ENCODE data around the gene UBR2. TPM values are rescaled to one million over a fixed set of nuclear protein-coding genes. Genes with fewer than 3 reads are reported as not detected.
A peak's percentile ranks its signal among the peaks of the same experiment; 100 is the strongest.
"Not testable (repeated sequence)": the region's sequence is repeated elsewhere in the genome, so short reads cannot be mapped to it uniquely, and the experiment has no call there.

The UBR2 gene
- polyA plus RNA-seq, 1 donor from 2014 or later: 11.6 TPM

- no peaks in the 10 kb centered on the region for H3K36me3 Mint-ChIP-seq
- peak overlapping the region in 3 of 4 donors; percentile 18 to 97 (median 95) for H3K4me3 Mint-ChIP-seq
- H3K4me1 Mint-ChIP-seq: peaks cover 30 to 34% (median 31%) of the 10 kb centered on the region in 3 donors
- no peaks in the 10 kb centered on the region for H3K9me3 Mint-ChIP-seq
- H3K27ac Mint-ChIP-seq: peak overlapping the region; percentile 24 to 53 (median 45)
- H3K27me3 Mint-ChIP-seq: no peaks in the 10 kb centered on the region
Measured at GRCh38 chr6:42566614-42567208, 2.9 kb downstream of the UBR2 start.

DNA sequence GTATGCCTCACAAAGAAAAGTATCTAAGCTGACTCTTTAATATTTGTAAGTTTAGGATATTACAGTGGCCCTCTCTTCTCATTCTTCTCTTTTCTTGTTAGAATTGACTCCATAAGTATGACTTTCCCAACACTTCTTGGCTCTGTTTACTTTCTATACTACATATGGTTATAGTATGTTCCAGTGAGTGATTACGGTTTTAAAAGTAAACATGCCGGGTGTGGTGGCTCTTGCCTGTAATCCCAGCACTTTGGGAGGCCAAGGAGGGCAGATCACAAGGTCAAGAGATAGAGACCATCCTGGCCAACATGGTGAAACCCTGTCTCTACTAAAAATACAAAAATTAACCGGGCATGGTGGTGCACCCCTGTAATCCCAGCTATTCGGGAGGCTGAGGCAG lies 3.4 kb downstream of the UBR2 start:
- Mint-ChIP-seq H3K4me1 (peaks cover 32 to 37% (median 35%) of the 10 kb centered on the region in 3 donors), H3K27ac (peak overlapping the region; percentile 24 to 53 (median 45))

GRCh38 chr6:42569102-42570028 lies 5.5 kb downstream of the UBR2 start:
- no peaks in the 10 kb centered on the region for H3K27me3 Mint-ChIP-seq
- peak overlapping the region; percentile 17 to 76 (median 39) for H3K27ac Mint-ChIP-seq
- H3K4me1 Mint-ChIP-seq: peaks cover 39 to 43% (median 42%) of the 10 kb centered on the region in 3 donors
- H3K9me3 Mint-ChIP-seq: no peaks in the 10 kb centered on the region
- H3K36me3 Mint-ChIP-seq: no peaks in the 10 kb centered on the region
- H3K4me3 Mint-ChIP-seq: peak overlapping the region in 2 of 4 donors; percentile 11 to 28

More for the DNA sequence above, 3.4 kb downstream of the UBR2 start:
- H3K36me3 Mint-ChIP-seq, H3K27me3 Mint-ChIP-seq, H3K9me3 Mint-ChIP-seq: not testable (repeated sequence)
- peak overlapping the region in 2 of 4 donors; percentile 18 to 95 for H3K4me3 Mint-ChIP-seq

- H3K9me3 Mint-ChIP-seq: no peaks in the 10 kb centered on the region
- peaks cover 35 to 41% (median 36%) of the 10 kb centered on the region in 3 donors for H3K4me1 Mint-ChIP-seq
- peaks cover 2% of the 10 kb centered on the region for H3K36me3 Mint-ChIP-seq
- no peaks in the 10 kb centered on the region for H3K27me3 Mint-ChIP-seq
- H3K27ac Mint-ChIP-seq: peak overlapping the region; percentile 37 to 83 (median 48)
- H3K4me3 Mint-ChIP-seq: peak overlapping the region in 3 of 4 donors; percentile 3 to 79 (median 19)
Measured at GRCh38 chr6:42571611-42572342, 7.9 kb downstream of the UBR2 start.

GRCh38 chr6:42572523-42572922 lies 8.7 kb downstream of the UBR2 start:
- H3K9me3 Mint-ChIP-seq: no peaks in the 10 kb centered on the region
- H3K4me1 Mint-ChIP-seq: peaks cover 30 to 38% (median 30%) of the 10 kb centered on the region in 3 donors
- H3K27ac Mint-ChIP-seq: peak overlapping the region; percentile 37 to 87 (median 48)
- H3K27me3 Mint-ChIP-seq: no peaks in the 10 kb centered on the region
- H3K4me3 Mint-ChIP-seq: peak overlapping the region; percentile 3 to 79 (median 18)
- peaks cover 2% of the 10 kb centered on the region for H3K36me3 Mint-ChIP-seq

- H3K27me3 Mint-ChIP-seq, H3K36me3 Mint-ChIP-seq, H3K9me3 Mint-ChIP-seq: not testable (repeated sequence)
- peak overlapping the region in 1 of 4 donors; percentile 17 for H3K4me3 Mint-ChIP-seq
- peak overlapping the region in 1 of 3 donors; percentile 79 for H3K27ac Mint-ChIP-seq
- H3K4me1 Mint-ChIP-seq: peaks cover 27 to 45% (median 29%) of the 10 kb centered on the region in 3 donors
Measured at GRCh38 chr6:42576538-42576937, 12.7 kb downstream of the UBR2 start.

- Mint-ChIP-seq H3K27ac (no peak overlapping the region), H3K4me3 (no peak overlapping the region), H3K27me3 (no peaks in the 10 kb centered on the region), H3K36me3 (peaks cover 5% of the 10 kb centered on the region), H3K9me3 (no peaks in the 10 kb centered on the region), H3K4me1 (peaks cover 2 to 8% (median 5%) of the 10 kb centered on the region in 3 donors)
Measured at GRCh38 chr6:42598300-42598699, 34.5 kb downstream of the UBR2 start.

DNA sequence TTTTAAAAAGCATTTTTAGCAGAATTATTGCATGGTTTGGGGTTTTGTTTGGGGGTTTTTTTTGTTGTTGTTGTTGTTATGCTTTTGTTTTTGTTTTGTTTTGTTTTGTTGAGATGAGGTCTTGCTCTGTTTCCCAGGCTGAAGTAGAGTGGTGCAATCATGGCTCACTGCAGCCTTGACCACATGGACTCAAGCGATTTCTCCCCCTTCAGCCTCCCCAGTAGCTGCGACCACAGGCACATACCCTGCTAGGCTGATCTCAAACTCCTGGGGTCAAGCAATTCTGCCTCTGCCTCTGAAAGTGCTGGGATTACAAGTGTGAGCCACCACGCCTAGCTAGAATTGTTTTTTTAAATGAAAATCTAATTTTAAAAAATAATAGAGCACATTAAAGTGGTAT lies 35.7 kb downstream of the UBR2 start:
- peaks cover 0 to 13% (median 5%) of the 10 kb centered on the region in 3 donors for H3K4me1 Mint-ChIP-seq
- no peak overlapping the region for H3K27ac Mint-ChIP-seq
- H3K9me3 Mint-ChIP-seq: no peaks in the 10 kb centered on the region
- H3K4me3 Mint-ChIP-seq: no peak overlapping the region
- no peaks in the 10 kb centered on the region for H3K27me3 Mint-ChIP-seq
- H3K36me3 Mint-ChIP-seq: peaks cover 5% of the 10 kb centered on the region

- H3K27me3 Mint-ChIP-seq: no peaks in the 10 kb centered on the region
- H3K27ac Mint-ChIP-seq: no peak overlapping the region
- H3K4me3 Mint-ChIP-seq: no peak overlapping the region
- H3K36me3 Mint-ChIP-seq: no peaks in the 10 kb centered on the region
- H3K9me3 Mint-ChIP-seq: no peaks in the 10 kb centered on the region
- peaks cover 0 to 8% (median 4%) of the 10 kb centered on the region in 3 donors for H3K4me1 Mint-ChIP-seq
Measured at GRCh38 chr6:42604150-42604549, 40.3 kb downstream of the UBR2 start.

DNA sequence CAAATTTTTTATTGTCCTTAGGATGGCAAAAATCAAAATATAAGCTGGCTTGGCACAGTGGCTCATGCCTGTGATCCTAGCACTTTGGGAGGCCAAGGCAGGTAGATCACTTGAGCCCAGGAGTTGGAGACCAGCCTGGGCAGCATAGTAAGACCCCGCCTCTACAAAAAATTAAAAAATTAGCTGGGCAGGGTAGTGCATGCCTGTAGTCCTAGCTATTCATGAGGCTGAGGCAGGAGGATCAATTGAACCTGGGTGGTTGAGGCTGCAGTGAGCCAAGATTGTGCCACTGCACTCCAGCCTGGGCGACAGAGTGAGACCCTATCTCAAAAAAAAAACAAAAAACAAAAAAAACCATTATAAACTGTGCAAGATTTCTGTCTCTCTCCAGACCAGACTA lies 40.9 kb downstream of the UBR2 start:
- not testable (repeated sequence) for H3K36me3 Mint-ChIP-seq, H3K27ac Mint-ChIP-seq, H3K4me1 Mint-ChIP-seq

GRCh38 chr6:42610416-42610815 lies 46.6 kb downstream of the UBR2 start:
- Mint-ChIP-seq H3K4me1 (peaks cover 0 to 1% (median 0%) of the 10 kb centered on the region in 3 donors), H3K9me3 (no peaks in the 10 kb centered on the region), H3K4me3 (no peak overlapping the region), H3K27ac (no peak overlapping the region), H3K27me3 (no peaks in the 10 kb centered on the region), H3K36me3 (no peaks in the 10 kb centered on the region)

More for the DNA sequence above, 40.9 kb downstream of the UBR2 start:
- not testable (repeated sequence) for H3K27me3 Mint-ChIP-seq, H3K4me3 Mint-ChIP-seq, H3K9me3 Mint-ChIP-seq

DNA sequence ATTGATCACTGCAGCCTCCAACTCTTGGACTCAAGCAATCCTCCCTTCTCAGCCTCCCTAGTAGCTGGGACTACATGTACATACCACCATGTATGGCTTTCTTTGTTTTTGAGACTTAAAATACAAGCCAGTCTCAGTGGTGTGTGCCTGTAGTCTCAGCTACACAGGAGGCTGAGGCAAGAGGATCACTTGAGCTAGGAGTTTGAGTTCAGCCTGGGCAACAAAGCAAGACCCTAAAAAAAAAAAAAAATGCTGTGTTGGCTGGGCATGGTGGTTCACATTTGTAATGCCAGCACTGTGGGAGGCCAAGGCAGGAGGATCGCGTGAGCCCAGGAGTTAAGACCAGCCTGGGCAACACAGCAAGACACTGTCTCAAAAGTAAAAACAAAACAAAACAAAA lies 51.7 kb downstream of the UBR2 start:
- Mint-ChIP-seq H3K36me3 (no peaks in the 10 kb centered on the region), H3K4me1 (peaks cover 0 to 1% (median 0%) of the 10 kb centered on the region in 3 donors), H3K4me3 (no peak overlapping the region), H3K9me3 (no peaks in the 10 kb centered on the region), H3K27me3 (no peaks in the 10 kb centered on the region), H3K27ac (peak overlapping the region in 1 of 3 donors; percentile 59)

- Mint-ChIP-seq H3K9me3 (no peaks in the 10 kb centered on the region), H3K4me3 (no peak overlapping the region), H3K27me3 (no peaks in the 10 kb centered on the region), H3K4me1 (no peaks in the 10 kb centered on the region), H3K36me3 (no peaks in the 10 kb centered on the region), H3K27ac (no peak overlapping the region)
Measured at GRCh38 chr6:42616716-42617115, 52.9 kb downstream of the UBR2 start.

DNA sequence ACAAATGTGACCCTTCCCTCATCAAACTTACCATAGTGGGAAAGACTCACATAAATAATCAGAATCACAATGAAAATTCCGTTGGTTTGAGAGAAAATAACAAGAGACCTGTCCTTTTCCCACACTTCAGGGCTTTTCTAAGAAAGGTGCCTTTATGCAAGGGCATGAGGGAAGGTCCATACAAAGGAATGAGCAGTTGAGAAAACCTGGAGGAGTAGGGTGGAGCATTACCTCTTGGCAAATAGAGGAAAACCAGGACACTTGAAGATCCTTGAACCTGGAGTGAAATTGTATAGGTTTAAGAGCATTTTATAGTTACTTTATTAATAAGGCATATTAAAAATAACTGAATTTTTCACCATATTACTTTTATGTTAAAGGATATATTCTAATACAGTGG lies 54.3 kb downstream of the UBR2 start:
- H3K4me1 Mint-ChIP-seq: no peaks in the 10 kb centered on the region
- no peak overlapping the region for H3K4me3 Mint-ChIP-seq
- H3K9me3 Mint-ChIP-seq: no peaks in the 10 kb centered on the region
- no peaks in the 10 kb centered on the region for H3K27me3 Mint-ChIP-seq
- H3K36me3 Mint-ChIP-seq: no peaks in the 10 kb centered on the region
- no peak overlapping the region for H3K27ac Mint-ChIP-seq

- no peaks in the 10 kb centered on the region for H3K36me3 Mint-ChIP-seq
- no peaks in the 10 kb centered on the region for H3K4me1 Mint-ChIP-seq
Measured at GRCh38 chr6:42618686-42619085, 54.9 kb downstream of the UBR2 start.

More at GRCh38 chr6:42618686-42619085, 54.9 kb downstream of the UBR2 start:
- Mint-ChIP-seq H3K27ac (peak overlapping the region in 1 of 3 donors; percentile 64), H3K27me3 (no peaks in the 10 kb centered on the region), H3K9me3 (no peaks in the 10 kb centered on the region), H3K4me3 (no peak overlapping the region)

Measured in IgD-negative memory B cell (primary cell).